Caco-2 (cell line): Measurements from ENCODE around the gene NKX2-1. TPM values are rescaled to one million over a fixed set of nuclear protein-coding genes. Genes with fewer than 3 reads are reported as not detected.

Experiments
- BruUV-seq: library from RNA; stranded (reverse); fragments of 400-500 nt; replicated peaks from 2 replicates; lab custom pipeline; 2021; lab: Mats Ljungman, UMichigan
- CTCF ChIA-PET: fragments of 300-600 bp; sonication (Branson Sonifier 250); formaldehyde crosslinking; loops from one replicate; lab custom pipeline; 2022; ENCODE audit warnings: antibody characterized with exemption; lab: Charles Lee
- POLR2A ChIA-PET: fragments of 300-600 bp; sonication (Branson Sonifier 250); formaldehyde crosslinking; loops from one replicate; lab custom pipeline; 2022; ENCODE audit warnings: antibody characterized with exemption; lab: Charles Lee
- DNase-seq, 2 experiments: peaks; one replicate each; pipeline versions ENCODE4 v3.0.0 to v3.0.0-alpha.2; 2020 to 2022
- H3K27me3 ChIP-seq: replicated peaks from 2 replicates; pipeline ENCODE4 v1.6.0; 2011; ENCODE audit warnings: low read length; ENCODE audit not compliant: control insufficient read depth, insufficient read depth
- H3K36me3 ChIP-seq: 2 replicates; pipeline ENCODE4 v1.5.1; 2011; ENCODE audit warnings: low read length; ENCODE audit not compliant: control insufficient read depth, insufficient read depth
- H3K4me1 ChIP-seq: fragments of 250-450 bp; sonication (Bioruptor Pico); 2 replicates; pipeline ENCODE4 v1.5.1; 2020; ENCODE audit warnings: mild to moderate bottlenecking
- H3K4me3 ChIP-seq: 2 replicates; pipeline ENCODE4 v1.5.1; 2011; ENCODE audit warnings: low read depth, mild to moderate bottlenecking, control low read depth, low read length
- H3K9me3 ChIP-seq: fragments of 250-450 bp; sonication (Bioruptor Pico); 2 replicates; pipeline ENCODE4 v1.5.1; 2020; ENCODE audit warnings: mild to moderate bottlenecking, moderate library complexity
- H3K27ac Mint-ChIP-seq: one replicate; pipeline ENCODE4 v1.8.0; 2022; ENCODE audit warnings: mixed read lengths; ENCODE audit not compliant: unreplicated experiment
- H3K27me3 Mint-ChIP-seq: one replicate; pipeline ENCODE4 v1.8.0; 2022; ENCODE audit warnings: mixed read lengths; ENCODE audit not compliant: insufficient read depth, unreplicated experiment
- H3K36me3 Mint-ChIP-seq: one replicate; pipeline ENCODE4 v1.8.0; 2022; ENCODE audit warnings: mild to moderate bottlenecking, mixed read lengths; ENCODE audit not compliant: insufficient read depth, unreplicated experiment
- H3K4me1 Mint-ChIP-seq: one replicate; pipeline ENCODE4 v1.8.0; 2022; ENCODE audit warnings: low read depth, mixed read lengths; ENCODE audit not compliant: unreplicated experiment
- H3K4me3 Mint-ChIP-seq: one replicate; pipeline ENCODE4 v1.8.0; 2022; ENCODE audit warnings: mild to moderate bottlenecking, moderate library complexity, mixed read lengths; ENCODE audit not compliant: unreplicated experiment
- H3K9me3 Mint-ChIP-seq: one replicate; pipeline ENCODE4 v1.8.0; 2022; ENCODE audit warnings: mixed read lengths; ENCODE audit not compliant: unreplicated experiment
- intact Hi-C: fragments of 100-400 bp; cut with micrococcal nuclease; formaldehyde crosslinking; loops from one replicate; pipeline ENCODE4 v1.10.0; 2022; ENCODE audit not compliant: unreplicated experiment
- total RNA-seq: library from RNA; stranded (reverse); gene quantifications from 2 replicates; pipeline ENCODE4 v1.2.3, GENCODE V29; 2022
- TF ChIP-seq, protein P1 (sequence below), 2 experiments: fragments of 200-600 bp in 1 of 2; IDR thresholded peaks; 1 replicate in 1 of 2; 2 replicates in 1 of 2; pipeline versions ENCODE4 v1.5.1 to v1.8.0; 2011 to 2022; ENCODE audit warnings: antibody characterized with exemption in 1 of 2, control low read depth in 1 of 2, inconsistent platforms in 1 of 2, low read depth in 1 of 2, low read length in 1 of 2, mild to moderate bottlenecking in 1 of 2, moderate library complexity in 1 of 2; ENCODE audit not compliant: insufficient read depth in 1 of 2, severe bottlenecking in 1 of 2, unreplicated experiment in 1 of 2

The NKX2-1 gene
- total RNA-seq, 1 experiment from 2014 or later = 0.66 TPM

DNA sequence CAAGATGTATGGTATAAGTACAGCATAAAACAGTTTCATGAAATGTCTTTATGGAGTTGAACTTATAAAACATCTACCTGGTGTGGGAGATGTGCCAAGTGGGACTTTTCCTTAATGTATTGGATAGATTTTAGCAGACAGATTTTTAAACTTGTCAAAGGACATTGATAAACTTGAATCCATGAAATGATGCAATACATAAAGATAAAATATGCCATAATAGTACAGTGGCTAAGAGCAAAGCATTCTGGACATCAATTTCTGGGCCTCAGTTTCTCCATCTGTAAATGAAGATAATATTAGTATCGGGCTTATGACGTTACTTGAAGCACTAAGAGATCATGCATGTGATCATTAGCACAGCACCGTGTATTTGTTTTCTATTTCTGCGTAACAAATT, 45.4 kb downstream of the NKX2-1 start:
- no peak overlapping the region for H3K4me3 Mint-ChIP-seq
- H3K9me3 ChIP-seq = no peaks in the 10 kb centered on the region
- no peak overlapping the region for H3K4me3 ChIP-seq
- peaks cover 10% of the 10 kb centered on the region for H3K27me3 Mint-ChIP-seq
- ChIA-PET CTCF (no interaction called here), POLR2A (no interaction called here)
- H3K36me3 Mint-ChIP-seq = no peaks in the 10 kb centered on the region
- H3K27me3 ChIP-seq = no peaks in the 10 kb centered on the region
- no peaks in the 10 kb centered on the region for H3K9me3 Mint-ChIP-seq
- BruUV-seq = no TSS peak
- intact Hi-C loops = no loop called here
- TF ChIP-seq, protein P1, sequence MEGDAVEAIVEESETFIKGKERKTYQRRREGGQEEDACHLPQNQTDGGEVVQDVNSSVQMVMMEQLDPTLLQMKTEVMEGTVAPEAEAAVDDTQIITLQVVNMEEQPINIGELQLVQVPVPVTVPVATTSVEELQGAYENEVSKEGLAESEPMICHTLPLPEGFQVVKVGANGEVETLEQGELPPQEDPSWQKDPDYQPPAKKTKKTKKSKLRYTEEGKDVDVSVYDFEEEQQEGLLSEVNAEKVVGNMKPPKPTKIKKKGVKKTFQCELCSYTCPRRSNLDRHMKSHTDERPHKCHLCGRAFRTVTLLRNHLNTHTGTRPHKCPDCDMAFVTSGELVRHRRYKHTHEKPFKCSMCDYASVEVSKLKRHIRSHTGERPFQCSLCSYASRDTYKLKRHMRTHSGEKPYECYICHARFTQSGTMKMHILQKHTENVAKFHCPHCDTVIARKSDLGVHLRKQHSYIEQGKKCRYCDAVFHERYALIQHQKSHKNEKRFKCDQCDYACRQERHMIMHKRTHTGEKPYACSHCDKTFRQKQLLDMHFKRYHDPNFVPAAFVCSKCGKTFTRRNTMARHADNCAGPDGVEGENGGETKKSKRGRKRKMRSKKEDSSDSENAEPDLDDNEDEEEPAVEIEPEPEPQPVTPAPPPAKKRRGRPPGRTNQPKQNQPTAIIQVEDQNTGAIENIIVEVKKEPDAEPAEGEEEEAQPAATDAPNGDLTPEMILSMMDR (IDR thresholded peaks at IDR 0.05; ENCODE audit: insufficient read depth in 1 of 2, low read depth in 1 of 2, low read length in 1 of 2, severe bottlenecking in 1 of 2, unreplicated experiment in 1 of 2) = no peak
- no peaks in the 10 kb centered on the region for H3K4me1 Mint-ChIP-seq
- no peaks in the 10 kb centered on the region for H3K36me3 ChIP-seq
- no peaks in the 10 kb centered on the region for H3K4me1 ChIP-seq
- DNase-seq = no peak
- no peak overlapping the region for H3K27ac Mint-ChIP-seq

DNA sequence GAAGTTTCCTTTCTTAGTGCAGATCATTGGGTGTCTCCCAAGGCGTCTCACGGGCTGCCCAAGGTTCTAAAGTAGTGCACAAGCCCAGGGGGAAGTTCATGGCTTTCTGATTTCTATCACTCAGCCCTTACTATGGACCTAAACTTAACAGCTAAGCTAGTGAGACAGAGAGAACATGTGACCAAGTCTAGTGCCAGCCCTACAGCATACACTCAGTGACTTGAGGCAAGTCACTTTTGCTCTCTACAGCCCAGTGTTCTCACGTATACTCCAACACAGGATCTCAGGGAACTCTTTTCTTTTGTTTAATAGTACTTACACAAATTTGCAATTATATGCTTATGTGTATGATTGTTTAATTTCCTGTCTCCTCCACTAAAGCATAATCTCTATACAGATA, 48.6 kb downstream of the NKX2-1 start:
- Mint-ChIP-seq H3K4me1 (no peaks in the 10 kb centered on the region), H3K27me3 (peaks cover 7% of the 10 kb centered on the region), H3K27ac (no peak overlapping the region), H3K4me3 (no peak overlapping the region), H3K9me3 (no peaks in the 10 kb centered on the region), H3K36me3 (no peaks in the 10 kb centered on the region)
- Histone ChIP-seq H3K4me1 (no peaks in the 10 kb centered on the region), H3K36me3 (no peaks in the 10 kb centered on the region), H3K9me3 (no peaks in the 10 kb centered on the region), H3K27me3 (no peaks in the 10 kb centered on the region), H3K4me3 (no peak overlapping the region)
- TF ChIP-seq, protein P1 (IDR thresholded peaks at IDR 0.05; ENCODE audit: insufficient read depth in 1 of 2, low read depth in 1 of 2, low read length in 1 of 2, severe bottlenecking in 1 of 2, unreplicated experiment in 1 of 2) = no peak
- POLR2A ChIA-PET = no interaction called here
- CTCF ChIA-PET = no interaction called here
- BruUV-seq = no TSS peak
- no peak for DNase-seq
- intact Hi-C loops = no loop called here

DNA sequence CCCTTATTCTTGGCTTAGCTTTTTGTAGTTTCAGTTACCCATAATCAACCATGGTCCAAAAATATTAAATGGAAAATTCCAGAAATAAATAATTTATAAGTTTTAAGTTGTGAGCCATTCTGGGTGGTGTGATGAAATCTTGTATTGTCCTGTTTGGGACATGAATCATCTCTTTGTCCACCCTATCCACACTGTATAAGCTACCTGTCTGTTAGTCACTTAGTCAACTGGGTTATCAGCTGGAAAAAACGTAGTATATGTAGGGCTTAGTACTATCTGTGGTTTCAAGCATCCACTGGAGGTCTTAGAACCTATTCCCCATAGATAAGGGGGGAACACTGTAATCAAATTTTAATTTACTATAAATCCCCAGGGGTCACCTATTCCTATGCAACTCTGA, 52.7 kb downstream of the NKX2-1 start:
- no peak for DNase-seq
- Mint-ChIP-seq H3K27ac (no peak overlapping the region), H3K27me3 (peaks cover 3% of the 10 kb centered on the region), H3K4me3 (no peak overlapping the region), H3K4me1 (no peaks in the 10 kb centered on the region), H3K9me3 (no peaks in the 10 kb centered on the region), H3K36me3 (no peaks in the 10 kb centered on the region)
- Histone ChIP-seq H3K27me3 (no peaks in the 10 kb centered on the region), H3K4me3 (no peak overlapping the region), H3K36me3 (no peaks in the 10 kb centered on the region), H3K4me1 (no peaks in the 10 kb centered on the region), H3K9me3 (no peaks in the 10 kb centered on the region)
- POLR2A ChIA-PET = no interaction called here
- CTCF ChIA-PET = no interaction called here
- intact Hi-C loops = no loop called here
- no TSS peak for BruUV-seq
- TF ChIP-seq, protein P1 (IDR thresholded peaks at IDR 0.05; ENCODE audit: insufficient read depth in 1 of 2, low read depth in 1 of 2, low read length in 1 of 2, severe bottlenecking in 1 of 2, unreplicated experiment in 1 of 2) = no peak

Other genes with a start within 250 kb of the NKX2-1 start
- 27.8 and 28.8 TPM in 2 replicates for gene MBIP, start 199.6 kb downstream of the NKX2-1 start, total RNA-seq
- gene NKX2-8, start 62.4 kb upstream of the NKX2-1 start, total RNA-seq = 0.23 TPM in 1 of 2 replicates, not detected in the other
- gene PAX9, start 141.6 kb upstream of the NKX2-1 start, total RNA-seq = 6.9 and 7.2 TPM in 2 replicates